ENCODE measurements around the gene CEBPZOS. TPM values are rescaled to one million over a fixed set of nuclear protein-coding genes. Genes with fewer than 3 reads are reported as not detected.

The CEBPZOS gene
- total and polyA plus RNA-seq, 7 donors: 23.0 to 42.2 (median 36.9) TPM

GRCh38 chr2:37189452-37190153 lies 6.7 kb upstream of the CEBPZOS start:
- Histone ChIP-seq H3K4me1 (no peaks in the 10 kb centered on the region), H3K27ac (peak overlapping the region in 2 of 4 donors; percentile 17 to 20), H3K27me3 (peaks cover 0 to 5% (median 0%) of the 10 kb centered on the region in 3 donors), H3K36me3 (no peaks in the 10 kb centered on the region), H3K4me3 (no peak overlapping the region), H3K9me3 (no peaks in the 10 kb centered on the region)
- intact Hi-C loops (cut with DNase I): no loop called here
- WGBS, 2 donors: 69 to 83% methylated on average over 6 of the region's 6 CpGs
- DNase-seq: no peak
- TF ChIP-seq POLR2A (IDR thresholded peaks at IDR 0.05) (no peak), EP300 (IDR thresholded peaks at IDR 0.05) (no peak), POLR2AphosphoS5 (IDR thresholded peaks at IDR 0.05) (no peak)
- TF ChIP-seq, protein P1, sequence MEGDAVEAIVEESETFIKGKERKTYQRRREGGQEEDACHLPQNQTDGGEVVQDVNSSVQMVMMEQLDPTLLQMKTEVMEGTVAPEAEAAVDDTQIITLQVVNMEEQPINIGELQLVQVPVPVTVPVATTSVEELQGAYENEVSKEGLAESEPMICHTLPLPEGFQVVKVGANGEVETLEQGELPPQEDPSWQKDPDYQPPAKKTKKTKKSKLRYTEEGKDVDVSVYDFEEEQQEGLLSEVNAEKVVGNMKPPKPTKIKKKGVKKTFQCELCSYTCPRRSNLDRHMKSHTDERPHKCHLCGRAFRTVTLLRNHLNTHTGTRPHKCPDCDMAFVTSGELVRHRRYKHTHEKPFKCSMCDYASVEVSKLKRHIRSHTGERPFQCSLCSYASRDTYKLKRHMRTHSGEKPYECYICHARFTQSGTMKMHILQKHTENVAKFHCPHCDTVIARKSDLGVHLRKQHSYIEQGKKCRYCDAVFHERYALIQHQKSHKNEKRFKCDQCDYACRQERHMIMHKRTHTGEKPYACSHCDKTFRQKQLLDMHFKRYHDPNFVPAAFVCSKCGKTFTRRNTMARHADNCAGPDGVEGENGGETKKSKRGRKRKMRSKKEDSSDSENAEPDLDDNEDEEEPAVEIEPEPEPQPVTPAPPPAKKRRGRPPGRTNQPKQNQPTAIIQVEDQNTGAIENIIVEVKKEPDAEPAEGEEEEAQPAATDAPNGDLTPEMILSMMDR (IDR thresholded peaks at IDR 0.05): no peak

DNA sequence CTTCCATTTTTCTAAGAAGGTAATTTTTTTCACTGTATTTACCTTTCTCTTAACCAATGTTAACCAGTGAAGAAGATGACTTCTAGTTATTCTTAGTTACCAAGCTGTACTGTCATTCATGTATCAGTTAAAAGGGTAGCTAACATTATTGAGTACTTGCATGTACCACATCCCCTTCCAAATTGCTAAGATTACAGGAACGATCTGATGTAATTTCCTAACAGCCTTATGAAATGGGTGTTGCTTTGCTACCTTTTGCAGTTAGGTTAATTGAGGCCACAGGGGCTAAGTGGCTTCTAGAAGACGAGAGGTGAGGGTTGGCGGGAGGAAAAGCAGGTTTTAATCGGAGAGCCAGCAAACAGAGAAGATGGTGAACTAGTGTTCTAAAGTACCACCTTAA lies 6.0 kb upstream of the CEBPZOS start:
- TF ChIP-seq POLR2AphosphoS5 (IDR thresholded peaks at IDR 0.05) (no peak), EP300 (IDR thresholded peaks at IDR 0.05) (no peak), POLR2A (IDR thresholded peaks at IDR 0.05) (no peak)
- TF ChIP-seq, protein P1 (IDR thresholded peaks at IDR 0.05): no peak
- no peak for DNase-seq
- intact Hi-C loops (cut with DNase I): no loop called here
- Histone ChIP-seq H3K4me3 (no peak overlapping the region), H3K27me3 (peaks cover 0 to 5% (median 0%) of the 10 kb centered on the region in 3 donors), H3K27ac (peak overlapping the region in 1 of 4 donors; percentile 5), H3K36me3 (no peaks in the 10 kb centered on the region), H3K9me3 (no peaks in the 10 kb centered on the region), H3K4me1 (no peaks in the 10 kb centered on the region)
- 86% methylated on average over 4 of the region's 4 CpGs for WGBS, 2 donors

DNA sequence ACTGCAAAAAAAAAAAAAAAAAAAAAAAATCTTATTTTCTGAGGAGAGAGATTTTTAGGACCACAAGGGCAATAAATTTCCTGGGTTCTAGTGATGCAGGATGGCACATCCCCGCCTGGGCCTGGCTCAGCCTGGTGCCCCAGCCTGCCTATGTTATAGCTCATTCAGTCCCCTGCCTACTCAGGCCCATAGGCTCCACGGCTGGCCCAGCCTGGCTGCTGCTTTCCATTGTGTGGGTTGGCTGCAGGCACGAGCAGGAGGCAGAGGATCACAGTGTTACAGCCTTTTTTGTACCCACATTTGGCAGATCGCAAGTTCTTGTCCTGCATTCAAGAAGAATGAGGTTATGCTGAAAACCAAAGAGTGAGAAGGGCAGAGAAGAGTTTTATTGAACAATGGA lies 5.0 kb upstream of the CEBPZOS start:
- Histone ChIP-seq H3K4me1 (no peaks in the 10 kb centered on the region), H3K36me3 (no peaks in the 10 kb centered on the region), H3K9me3 (no peaks in the 10 kb centered on the region), H3K27ac (no peak overlapping the region), H3K4me3 (no peak overlapping the region), H3K27me3 (peaks cover 0 to 5% (median 0%) of the 10 kb centered on the region in 3 donors)
- WGBS, 2 donors: 88 to 90% methylated on average over 4 of the region's 4 CpGs
- TF ChIP-seq, protein P1 (IDR thresholded peaks at IDR 0.05): no peak
- TF ChIP-seq POLR2AphosphoS5 (IDR thresholded peaks at IDR 0.05) (no peak), EP300 (IDR thresholded peaks at IDR 0.05) (no peak), POLR2A (IDR thresholded peaks at IDR 0.05) (no peak)
- intact Hi-C loops (cut with DNase I): no loop called here
- DNase-seq: no peak

DNA sequence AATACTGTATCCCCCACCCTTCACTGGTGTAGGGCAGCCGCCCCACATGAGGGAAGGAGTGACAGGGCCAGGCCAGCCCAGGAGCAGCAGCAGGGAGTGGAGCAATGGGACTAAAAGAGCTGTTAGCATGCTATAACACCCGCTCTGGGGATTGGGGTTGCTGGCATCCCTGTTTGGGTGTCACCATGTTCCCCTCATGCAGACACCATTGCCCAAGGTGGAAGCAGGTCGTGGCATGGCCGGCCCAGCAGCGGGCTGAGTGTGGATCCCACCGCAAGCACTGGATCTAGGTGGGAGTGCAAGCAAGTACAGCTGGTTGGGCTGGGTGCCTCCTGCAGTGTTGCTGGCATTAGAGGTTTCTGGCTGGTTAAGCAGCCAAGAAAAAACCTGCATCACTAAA lies 4.5 kb upstream of the CEBPZOS start:
- no peak for TF ChIP-seq EP300 (IDR thresholded peaks at IDR 0.05)
- TF ChIP-seq, protein P1 (IDR thresholded peaks at IDR 0.05): no peak
- TF ChIP-seq POLR2A (IDR thresholded peaks at IDR 0.05): no peak
- TF ChIP-seq POLR2AphosphoS5 (IDR thresholded peaks at IDR 0.05): no peak
- Histone ChIP-seq H3K27me3 (peaks cover 0 to under 1% (median 0%) of the 10 kb centered on the region in 3 donors), H3K9me3 (no peaks in the 10 kb centered on the region), H3K4me1 (peaks cover 0 to under 1% (median 0%) of the 10 kb centered on the region in 4 donors), H3K36me3 (no peaks in the 10 kb centered on the region), H3K27ac (no peak overlapping the region), H3K4me3 (no peak overlapping the region)
- DNase-seq: no peak
- intact Hi-C loops (cut with DNase I): no loop called here
- 87 to 91% methylated on average over 6 of the region's 6 CpGs for WGBS, 2 donors

Measured in sigmoid colon (tissue), 7 donors.